Measurements from ENCODE around the gene MYMX.

The MYMX gene

DNA sequence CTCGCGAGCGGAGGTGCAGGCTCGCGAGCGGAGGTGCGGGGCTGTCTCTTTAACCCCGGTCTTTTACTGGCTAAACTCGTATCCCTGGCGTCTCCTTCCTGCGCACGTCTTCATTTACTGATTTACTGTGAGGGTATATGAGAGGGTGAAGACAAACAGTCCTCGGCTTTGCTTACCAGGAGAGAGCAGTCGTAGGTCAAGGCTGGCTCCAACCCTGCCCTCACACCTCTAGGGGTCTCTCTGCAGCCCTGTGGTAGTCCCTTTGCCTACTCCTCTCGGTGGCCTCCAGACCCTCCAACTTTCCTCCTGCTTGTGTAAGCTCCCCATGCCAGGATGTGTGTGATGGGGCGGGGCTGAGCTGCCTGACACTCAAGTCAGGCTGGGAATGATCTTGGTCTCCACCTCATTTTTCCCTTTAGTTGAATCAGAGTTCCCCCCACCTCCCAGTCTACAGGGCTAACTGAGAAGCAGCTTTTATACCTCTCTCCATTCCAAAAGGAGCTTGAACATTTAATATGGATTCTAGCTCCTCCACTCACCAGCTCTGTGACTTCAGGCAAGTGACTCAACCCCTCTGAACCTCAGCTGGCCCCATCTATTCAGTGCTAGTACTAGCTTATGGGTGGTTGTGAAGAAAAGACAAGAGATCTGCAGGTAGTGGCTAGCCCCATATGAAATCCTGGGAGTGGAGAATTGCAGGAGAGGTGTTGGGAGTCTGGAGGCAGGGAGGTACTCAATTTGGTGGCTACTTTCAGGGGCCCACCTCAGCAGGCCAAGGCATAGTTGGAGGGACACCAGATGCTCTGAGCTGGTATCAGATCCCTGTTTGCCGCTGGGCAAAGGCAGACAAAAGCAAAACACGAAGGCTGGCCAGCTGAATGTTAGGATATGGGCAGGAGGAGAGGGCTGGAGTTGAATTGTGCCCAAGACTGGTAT is 7.6 kb downstream of the MYMX start:
- peak overlapping the region; percentile 59 for H3K4me3 ChIP-seq (ENCODE audit: control insufficient read depth, low read depth, low read length)
- no peak for DNase-seq (ENCODE audit: low read depth)
- TF ChIP-seq, protein P1, sequence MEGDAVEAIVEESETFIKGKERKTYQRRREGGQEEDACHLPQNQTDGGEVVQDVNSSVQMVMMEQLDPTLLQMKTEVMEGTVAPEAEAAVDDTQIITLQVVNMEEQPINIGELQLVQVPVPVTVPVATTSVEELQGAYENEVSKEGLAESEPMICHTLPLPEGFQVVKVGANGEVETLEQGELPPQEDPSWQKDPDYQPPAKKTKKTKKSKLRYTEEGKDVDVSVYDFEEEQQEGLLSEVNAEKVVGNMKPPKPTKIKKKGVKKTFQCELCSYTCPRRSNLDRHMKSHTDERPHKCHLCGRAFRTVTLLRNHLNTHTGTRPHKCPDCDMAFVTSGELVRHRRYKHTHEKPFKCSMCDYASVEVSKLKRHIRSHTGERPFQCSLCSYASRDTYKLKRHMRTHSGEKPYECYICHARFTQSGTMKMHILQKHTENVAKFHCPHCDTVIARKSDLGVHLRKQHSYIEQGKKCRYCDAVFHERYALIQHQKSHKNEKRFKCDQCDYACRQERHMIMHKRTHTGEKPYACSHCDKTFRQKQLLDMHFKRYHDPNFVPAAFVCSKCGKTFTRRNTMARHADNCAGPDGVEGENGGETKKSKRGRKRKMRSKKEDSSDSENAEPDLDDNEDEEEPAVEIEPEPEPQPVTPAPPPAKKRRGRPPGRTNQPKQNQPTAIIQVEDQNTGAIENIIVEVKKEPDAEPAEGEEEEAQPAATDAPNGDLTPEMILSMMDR (conservative IDR thresholded peaks at IDR 0.05; ENCODE audit: control insufficient read depth, insufficient read depth, low read depth, low read length) = no peak

DNA sequence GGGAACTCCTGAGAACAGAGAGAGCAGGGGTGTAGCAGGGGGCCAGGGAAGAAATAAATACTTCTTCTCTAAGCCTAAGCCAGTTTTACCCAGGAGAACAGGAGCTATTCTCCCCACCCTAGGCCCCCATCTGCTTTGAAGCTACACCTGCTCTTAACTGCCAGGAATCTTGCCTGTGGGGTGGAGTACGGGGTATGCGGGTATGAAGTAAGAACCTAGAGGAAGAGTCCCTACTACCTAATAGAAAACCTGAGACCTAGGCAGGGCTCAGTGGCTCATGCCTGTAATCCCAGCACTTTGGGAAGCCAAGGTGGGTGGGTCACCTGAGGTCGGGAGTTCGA is 8.2 kb downstream of the MYMX start:
- H3K4me3 ChIP-seq (ENCODE audit: control insufficient read depth, low read depth, low read length) = no peak overlapping the region
- DNase-seq (ENCODE audit: low read depth) = no peak
- TF ChIP-seq, protein P1 (conservative IDR thresholded peaks at IDR 0.05; ENCODE audit: control insufficient read depth, insufficient read depth, low read depth, low read length) = no peak

DNA sequence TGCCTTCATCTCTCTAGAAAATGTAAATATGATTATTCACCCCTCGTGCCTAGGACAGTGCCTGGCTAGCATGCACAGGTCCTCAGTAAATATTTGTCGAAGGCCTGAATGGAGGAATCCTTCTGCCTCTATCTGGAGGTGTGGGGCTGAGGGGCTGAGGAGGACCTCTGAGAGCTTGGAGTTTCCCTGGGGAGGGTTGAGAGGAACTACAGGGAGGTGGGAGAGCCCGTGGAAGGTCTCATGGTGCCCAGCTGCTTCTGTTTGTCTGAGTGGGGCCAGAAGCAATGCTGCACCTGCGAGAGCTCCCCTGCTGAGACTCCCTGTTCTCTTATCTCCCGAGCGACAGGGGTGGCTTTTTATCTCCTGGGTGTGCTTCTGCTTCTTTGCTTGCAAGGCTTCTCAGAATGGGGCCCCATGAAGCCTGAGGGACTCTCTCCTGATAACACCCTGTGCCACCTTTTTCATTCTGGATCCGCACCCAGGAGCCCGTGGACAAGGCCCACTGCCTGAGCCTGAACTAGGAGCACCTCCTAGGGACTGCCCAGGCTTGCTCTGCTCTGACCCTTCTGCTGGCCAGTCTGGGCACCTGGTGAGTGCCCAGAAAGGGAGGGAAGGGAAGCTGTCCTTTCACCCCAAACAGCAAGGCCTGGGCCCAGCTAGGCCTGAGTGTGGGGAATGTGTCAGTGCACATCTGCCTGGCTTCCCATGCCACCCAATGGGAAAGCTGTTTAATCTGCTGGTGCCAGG is 9.0 kb downstream of the MYMX start:
- TF ChIP-seq, protein P1 (conservative IDR thresholded peaks at IDR 0.05; ENCODE audit: control insufficient read depth, insufficient read depth, low read depth, low read length) = no peak
- DNase-seq (ENCODE audit: low read depth) = no peak
- H3K4me3 ChIP-seq (ENCODE audit: control insufficient read depth, low read depth, low read length) = no peak overlapping the region

DNA sequence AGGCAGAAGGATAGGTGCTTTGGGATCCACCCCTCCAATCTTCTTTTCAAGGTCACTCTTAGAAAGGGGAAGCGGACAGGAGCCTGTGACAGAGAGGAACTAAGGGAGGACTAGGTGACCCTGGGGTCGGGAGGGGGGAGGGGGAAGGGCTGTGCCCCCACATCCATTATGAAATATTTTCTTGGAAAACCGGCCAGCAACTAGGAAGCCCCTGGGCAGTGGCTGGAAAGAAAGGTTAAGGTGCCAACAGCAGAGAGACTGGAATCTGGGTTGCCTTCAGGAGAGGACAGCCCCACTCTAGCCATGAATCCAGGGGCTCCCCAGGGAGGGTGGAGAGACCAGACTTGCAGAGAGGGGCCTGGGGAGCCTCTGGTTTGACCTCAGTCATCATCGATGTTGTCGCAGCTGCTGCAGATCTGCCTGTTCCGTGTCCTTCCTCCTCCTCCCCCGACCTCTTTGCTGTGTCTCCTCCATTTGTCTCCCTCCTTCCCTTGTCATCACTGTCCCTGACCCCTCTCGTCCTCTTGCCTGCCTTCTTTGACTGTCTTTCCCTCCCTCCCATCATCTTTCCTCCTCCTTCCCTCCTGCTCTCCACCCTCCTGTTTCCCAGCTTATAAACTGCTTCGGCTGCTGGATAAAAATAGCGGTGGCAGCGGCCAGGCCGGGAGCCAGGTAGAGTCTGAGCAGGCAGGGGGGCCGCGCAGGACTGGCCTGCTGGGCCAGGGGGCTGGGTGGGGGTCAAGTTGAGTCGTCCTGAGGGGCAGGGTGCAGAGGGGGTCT is 9.8 kb downstream of the MYMX start:
- no peak for DNase-seq (ENCODE audit: low read depth)
- TF ChIP-seq, protein P1 (conservative IDR thresholded peaks at IDR 0.05; ENCODE audit: control insufficient read depth, insufficient read depth, low read depth, low read length) = no peak
- no peak overlapping the region for H3K4me3 ChIP-seq (ENCODE audit: control insufficient read depth, low read depth, low read length)

DNA sequence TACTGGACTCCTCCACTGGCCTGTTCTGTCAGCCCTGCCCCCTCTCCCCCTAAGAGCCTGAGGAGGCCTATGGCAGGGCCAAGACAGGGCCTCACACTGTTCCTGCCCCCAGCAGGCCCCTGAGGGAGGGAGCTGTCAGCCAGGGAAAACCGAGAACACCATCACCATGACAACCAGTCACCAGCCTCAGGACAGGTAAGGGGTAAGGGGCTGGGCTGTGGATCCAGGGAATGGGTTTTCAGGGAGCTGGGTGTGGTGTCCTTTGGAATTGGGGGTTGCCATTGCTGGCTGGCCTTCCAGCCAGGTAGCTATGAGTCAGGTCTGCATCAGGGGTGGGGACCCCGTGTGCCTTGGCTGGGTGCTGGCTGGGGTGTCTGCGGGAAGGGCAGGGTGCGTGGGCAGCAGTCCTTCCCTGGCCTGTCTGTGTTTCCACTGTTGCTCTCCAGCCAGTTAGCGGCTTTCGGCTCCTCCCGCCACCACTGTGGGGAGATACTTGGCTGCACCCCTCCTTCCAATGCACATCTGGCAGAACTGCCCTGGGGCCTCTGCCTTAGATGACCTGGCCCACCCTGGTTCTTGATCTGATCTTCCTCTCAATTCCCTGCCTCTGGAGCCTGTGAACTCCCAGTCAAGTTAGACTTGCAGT is 10.5 kb downstream of the MYMX start:
- H3K4me3 ChIP-seq (ENCODE audit: control insufficient read depth, low read depth, low read length) = no peak overlapping the region
- TF ChIP-seq, protein P1 (conservative IDR thresholded peaks at IDR 0.05; ENCODE audit: control insufficient read depth, insufficient read depth, low read depth, low read length) = no peak
- DNase-seq (ENCODE audit: low read depth) = no peak

DNA sequence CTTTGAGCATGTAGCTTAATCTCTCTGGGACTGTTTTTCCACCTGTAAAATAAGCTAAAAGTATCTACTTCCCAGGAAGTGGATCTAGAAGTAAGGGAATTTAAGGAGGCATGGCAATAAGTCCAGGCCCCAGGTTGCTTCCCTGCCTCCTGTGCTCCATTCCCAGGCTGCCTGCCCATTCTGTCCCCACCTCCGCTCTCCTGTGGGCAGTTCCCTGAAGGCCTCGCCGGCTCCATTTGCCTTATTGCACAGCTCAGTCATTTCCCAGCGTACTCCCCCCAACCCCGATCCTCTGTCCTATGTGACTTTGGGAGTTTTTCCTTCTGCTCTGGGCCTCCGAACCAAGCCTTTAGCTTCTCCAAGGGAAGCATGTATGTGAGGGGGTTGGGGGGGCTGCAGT is 11.3 kb downstream of the MYMX start:
- TF ChIP-seq, protein P1 (conservative IDR thresholded peaks at IDR 0.05; ENCODE audit: control insufficient read depth, insufficient read depth, low read depth, low read length) = no peak
- H3K4me3 ChIP-seq (ENCODE audit: control insufficient read depth, low read depth, low read length) = no peak overlapping the region
- no peak for DNase-seq (ENCODE audit: low read depth)

Measured in fibroblast of mammary gland (primary cell).